ENCODE data around the gene CCL4L2.
"Not testable (repeated sequence)": the region's sequence is repeated elsewhere in the genome, so short reads cannot be mapped to it uniquely, and the experiment has no call there.

Gene CCL4L2

GRCh38 chr17:36220737-36221580 is 10.1 kb downstream of the CCL4L2 start:
- DNase-seq (ENCODE audit: low read depth in 2 of 2) = not testable (repeated sequence)

- not testable (repeated sequence) for DNase-seq (ENCODE audit: low read depth in 2 of 2)
Measured at GRCh38 chr17:36221581-36222100, 10.8 kb downstream of the CCL4L2 start.

- not testable (repeated sequence) for DNase-seq (ENCODE audit: low read depth in 2 of 2)
Measured at GRCh38 chr17:36222967-36223366, 12.1 kb downstream of the CCL4L2 start.

GRCh38 chr17:36229644-36230043 is 18.8 kb downstream of the CCL4L2 start:
- DNase-seq (ENCODE audit: low read depth in 2 of 2) = not testable (repeated sequence)

GRCh38 chr17:36242046-36242445 is 31.2 kb downstream of the CCL4L2 start:
- DNase-seq (ENCODE audit: low read depth in 2 of 2) = not testable (repeated sequence)
